Measurements from ENCODE around the gene FAM227B. TPM values are rescaled to one million over a fixed set of nuclear protein-coding genes. Genes with fewer than 3 reads are reported as not detected.
A peak's percentile ranks its signal among the peaks of the same experiment; 100 is the strongest.

The FAM227B gene
- total and polyA plus RNA-seq, 5 experiments from 2014 or later: 14.5 to 28.7 (median 23.8) TPM

GRCh38 chr15:49288391-49288790 is 332.2 kb downstream of the FAM227B start:
- DNase-seq (no peak), ATAC-seq (no peak)
- Mint-ChIP-seq H3K27me3 (no peaks in the 10 kb centered on the region), H3K36me3 (peaks cover 30 to 82% (median 60%) of the 10 kb centered on the region in 3 donors), H3K4me3 (no peak overlapping the region), H3K9me3 (no peaks in the 10 kb centered on the region), H3K27ac (peak overlapping the region in 2 of 10 donors; percentile 36 to 63), H3K4me1 (peaks cover 4 to 15% (median 11%) of the 10 kb centered on the region in 4 donors)
- POLR2A ChIA-PET: no interaction called here

GRCh38 chr15:49287481-49287880 is 333.1 kb downstream of the FAM227B start:
- Mint-ChIP-seq H3K4me1 (peaks cover 4 to 15% (median 11%) of the 10 kb centered on the region in 4 donors), H3K9me3 (no peaks in the 10 kb centered on the region), H3K27me3 (no peaks in the 10 kb centered on the region), H3K4me3 (no peak overlapping the region), H3K27ac (peak overlapping the region in 1 of 10 donors; percentile 36), H3K36me3 (peaks cover 35 to 84% (median 60%) of the 10 kb centered on the region in 3 donors)
- no peak for DNase-seq
- ATAC-seq: no peak
- POLR2A ChIA-PET: no interaction called here

DNA sequence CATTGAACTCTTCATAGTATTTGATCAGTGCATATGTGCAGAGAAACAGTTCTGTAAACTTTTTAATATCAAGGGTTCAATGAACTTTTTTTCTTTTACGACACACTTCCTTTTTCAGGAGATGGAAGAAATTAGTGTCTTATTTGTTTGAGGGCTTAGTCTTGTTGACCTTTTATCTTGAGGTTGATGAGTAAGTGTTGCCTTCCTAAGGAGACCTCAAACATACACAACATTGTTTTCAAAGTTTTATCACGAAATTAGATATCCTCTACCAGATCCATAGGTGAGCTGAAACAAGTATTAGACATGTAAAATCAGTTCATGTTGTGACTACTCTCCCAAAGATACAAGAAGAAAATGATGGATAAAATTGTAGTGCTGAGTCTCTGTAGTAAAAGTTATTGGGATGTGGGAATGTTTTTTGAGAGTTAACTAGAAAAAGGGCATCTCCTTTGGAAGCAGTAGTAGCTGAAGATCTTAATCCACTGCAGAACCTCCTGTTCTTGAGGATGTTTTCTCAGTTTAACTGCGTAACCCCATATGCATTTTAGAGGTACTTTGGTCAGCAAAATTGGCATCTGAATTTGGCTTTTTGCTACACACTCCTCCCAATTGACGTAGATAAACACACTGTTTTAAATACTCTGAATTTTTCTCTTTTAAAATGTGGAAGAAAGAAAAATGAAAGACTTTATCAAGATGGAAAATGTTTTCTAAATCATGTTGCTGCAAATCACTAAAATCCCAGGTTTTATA is 333.8 kb downstream of the FAM227B start:
- Mint-ChIP-seq H3K36me3 (peaks cover 35 to 82% (median 59%) of the 10 kb centered on the region in 3 donors), H3K27me3 (no peaks in the 10 kb centered on the region), H3K4me3 (no peak overlapping the region), H3K27ac (peak overlapping the region in 3 of 10 donors; percentile 2 to 79 (median 65)), H3K9me3 (no peaks in the 10 kb centered on the region), H3K4me1 (peaks cover 4 to 15% (median 11%) of the 10 kb centered on the region in 4 donors)
- no peak for ATAC-seq
- POLR2A ChIA-PET: no interaction called here
- DNase-seq: no peak

- H3K27ac Mint-ChIP-seq: no peak overlapping the region
- H3K4me1 Mint-ChIP-seq: peaks cover 4 to 15% (median 12%) of the 10 kb centered on the region in 4 donors
- H3K9me3 Mint-ChIP-seq: no peaks in the 10 kb centered on the region
- DNase-seq (no peak), ATAC-seq (no peak)
- H3K4me3 Mint-ChIP-seq: no peak overlapping the region
- H3K36me3 Mint-ChIP-seq: peaks cover 49 to 80% (median 66%) of the 10 kb centered on the region in 3 donors
- POLR2A ChIA-PET: no interaction called here
- H3K27me3 Mint-ChIP-seq: no peaks in the 10 kb centered on the region
These were observed 338.3 kb downstream of the FAM227B start for GRCh38 chr15:49282366-49282765.

GRCh38 chr15:49279521-49280456 is 340.8 kb downstream of the FAM227B start:
- POLR2A ChIA-PET: no interaction called here
- Mint-ChIP-seq H3K4me3 (no peak overlapping the region), H3K9me3 (no peaks in the 10 kb centered on the region), H3K4me1 (peaks cover 0 to 4% (median 0%) of the 10 kb centered on the region in 4 donors), H3K27ac (no peak overlapping the region), H3K27me3 (no peaks in the 10 kb centered on the region), H3K36me3 (peaks cover 33 to 56% (median 50%) of the 10 kb centered on the region in 3 donors)
- ATAC-seq: no peak
- DNase-seq: no peak

DNA sequence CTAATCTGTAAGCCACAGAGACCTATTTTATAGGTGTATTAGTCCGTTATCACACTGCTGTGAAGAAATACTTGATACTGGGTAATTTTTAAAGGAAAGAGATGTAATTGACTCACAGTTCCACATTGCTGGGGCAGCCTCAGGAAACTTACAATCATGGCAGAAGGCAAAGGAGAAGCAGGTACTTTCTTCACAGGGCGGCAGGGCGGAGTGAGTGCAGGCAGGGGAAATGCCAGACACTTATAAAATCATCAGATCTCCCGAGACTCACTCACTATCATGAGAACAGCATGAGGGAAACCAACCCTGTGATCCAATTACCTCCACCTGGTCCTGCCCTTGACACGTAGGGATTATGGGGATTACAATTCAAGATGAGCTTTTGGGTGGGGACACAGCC is 341.9 kb downstream of the FAM227B start:
- no peak overlapping the region for H3K4me3 Mint-ChIP-seq
- POLR2A ChIA-PET: no interaction called here
- ATAC-seq (no peak), DNase-seq (no peak)
- H3K27ac Mint-ChIP-seq: no peak overlapping the region
- H3K36me3 Mint-ChIP-seq: peaks cover 27 to 51% (median 42%) of the 10 kb centered on the region in 3 donors
- H3K4me1 Mint-ChIP-seq: peaks cover 0 to 3% (median 0%) of the 10 kb centered on the region in 4 donors
- H3K27me3 Mint-ChIP-seq: no peaks in the 10 kb centered on the region
- no peaks in the 10 kb centered on the region for H3K9me3 Mint-ChIP-seq

Other genes starting within 250 kb of the FAM227B start
- under 1 TPM; 0.23 to 0.25 TPM for gene FGF7, start 197.6 kb downstream of the FAM227B start, total RNA-seq
- gene FGF7, start 197.6 kb downstream of the FAM227B start, polyA plus RNA-seq: under 1 TPM in 1 of 3 donors, not detected in 2; 0.02 TPM
- gene DTWD1, start 230 bp upstream of the FAM227B start, total RNA-seq: 10 to 100 TPM; 33.7 to 37.0 TPM
- 10 to 100 TPM; 22.0 to 25.6 (median 22.0) TPM for gene DTWD1, start 230 bp upstream of the FAM227B start, polyA plus RNA-seq